Measurements from ENCODE around the gene PLCB4. TPM values are rescaled to one million over a fixed set of nuclear protein-coding genes. Genes with fewer than 3 reads are reported as not detected.

Gene PLCB4
- total RNA-seq, 2 donors from 2014 or later = 15.3 to 24.1 TPM

GRCh38 chr20:9211016-9211760, 142.3 kb downstream of the PLCB4 start:
- no peaks in the 10 kb centered on the region for H3K27me3 ChIP-seq (replicated peaks; ENCODE audit: insufficient read depth)
- DNase-seq (ENCODE audit: low spot score) (no peak), ATAC-seq (ENCODE audit: insufficient number of reproducible peaks, low FRiP score, low read depth) (no peak)
- no peaks in the 10 kb centered on the region for H3K36me3 ChIP-seq
- no peak overlapping the region for H3K27ac ChIP-seq
- H3K9me3 ChIP-seq = no peaks in the 10 kb centered on the region
- H3K4me3 ChIP-seq = no peak overlapping the region
- TF ChIP-seq CTCF (IDR thresholded peaks at IDR 0.05) = no peak
- no peaks in the 10 kb centered on the region for H3K4me1 ChIP-seq (ENCODE audit: control insufficient read depth in 1 of 2, low read depth in 2 of 2)

GRCh38 chr20:9212735-9213134, 143.8 kb downstream of the PLCB4 start:
- Histone ChIP-seq H3K9me3 (no peaks in the 10 kb centered on the region), H3K27ac (no peak overlapping the region), H3K4me3 (no peak overlapping the region), H3K36me3 (no peaks in the 10 kb centered on the region), H3K27me3 (replicated peaks; ENCODE audit: insufficient read depth) (no peaks in the 10 kb centered on the region), H3K4me1 (ENCODE audit: control insufficient read depth in 1 of 2, low read depth in 2 of 2) (no peaks in the 10 kb centered on the region)
- TF ChIP-seq CTCF (IDR thresholded peaks at IDR 0.05) = no peak
- DNase-seq (ENCODE audit: low spot score) (no peak), ATAC-seq (ENCODE audit: insufficient number of reproducible peaks, low FRiP score, low read depth) (no peak)

- Histone ChIP-seq H3K27ac (no peak overlapping the region), H3K4me1 (ENCODE audit: control insufficient read depth in 1 of 2, low read depth in 2 of 2) (peaks cover 0 to 4% of the 10 kb centered on the region in 2 donors), H3K27me3 (replicated peaks; ENCODE audit: insufficient read depth) (no peaks in the 10 kb centered on the region), H3K36me3 (no peaks in the 10 kb centered on the region), H3K9me3 (no peaks in the 10 kb centered on the region), H3K4me3 (no peak overlapping the region)
- ATAC-seq (ENCODE audit: insufficient number of reproducible peaks, low FRiP score, low read depth) (no peak), DNase-seq (ENCODE audit: low spot score) (no peak)
- no peak for TF ChIP-seq CTCF (IDR thresholded peaks at IDR 0.05)
These were observed 145.8 kb downstream of the PLCB4 start for GRCh38 chr20:9214685-9215084.

GRCh38 chr20:9215539-9215938, 146.7 kb downstream of the PLCB4 start:
- DNase-seq (ENCODE audit: low spot score) = no peak
- Histone ChIP-seq H3K4me1 (ENCODE audit: control insufficient read depth in 1 of 2, low read depth in 2 of 2) (peaks cover 0 to 4% of the 10 kb centered on the region in 2 donors), H3K27ac (no peak overlapping the region), H3K9me3 (no peaks in the 10 kb centered on the region), H3K36me3 (no peaks in the 10 kb centered on the region), H3K27me3 (replicated peaks; ENCODE audit: insufficient read depth) (no peaks in the 10 kb centered on the region), H3K4me3 (no peak overlapping the region)
- peak; percentile 10 for TF ChIP-seq CTCF (IDR thresholded peaks at IDR 0.05)
- no peak for ATAC-seq (ENCODE audit: insufficient number of reproducible peaks, low FRiP score, low read depth)

- no peaks in the 10 kb centered on the region for H3K27me3 ChIP-seq (replicated peaks; ENCODE audit: insufficient read depth)
- peaks cover 0 to 4% of the 10 kb centered on the region in 2 donors for H3K4me1 ChIP-seq (ENCODE audit: control insufficient read depth in 1 of 2, low read depth in 2 of 2)
- DNase-seq (ENCODE audit: low spot score) (no peak), ATAC-seq (ENCODE audit: insufficient number of reproducible peaks, low FRiP score, low read depth) (no peak)
- no peak overlapping the region for H3K27ac ChIP-seq
- H3K4me3 ChIP-seq = no peak overlapping the region
- no peak for TF ChIP-seq CTCF (IDR thresholded peaks at IDR 0.05)
- H3K9me3 ChIP-seq = no peaks in the 10 kb centered on the region
- H3K36me3 ChIP-seq = no peaks in the 10 kb centered on the region
These were observed 149.7 kb downstream of the PLCB4 start for GRCh38 chr20:9218531-9218961.

Measured in thoracic aorta (tissue), 2 donors.